HPDE6-E6E7 (cell line): Measurements from ENCODE around the gene CELA3A.

Experiments used
- DNase-seq: peaks from one replicate; pipeline ENCODE4 v3.0.0; 2011; ENCODE audit warnings: missing footprints; ENCODE audit errors: extremely low spot score

The CELA3A gene

GRCh38 chr1:22050330-22050729 lies 48.9 kb downstream of the CELA3A start:
- no peak for DNase-seq

GRCh38 chr1:22051607-22052114 lies 50.2 kb downstream of the CELA3A start:
- no peak for DNase-seq

- DNase-seq, result peak; percentile 87
Observed at GRCh38 chr1:22052115-22053016, 50.9 kb downstream of the CELA3A start, which contains the start of gene CDC42. Gene CDC42 (plus strand): TSS chr1:22052709. CDS start chr1:22078479, 25,770 bp downstream.

GRCh38 chr1:22053017-22053860 lies 51.8 kb downstream of the CELA3A start:
- peak; percentile 32 for DNase-seq

GRCh38 chr1:22053861-22054770 lies 52.7 kb downstream of the CELA3A start:
- no peak for DNase-seq

GRCh38 chr1:22055463-22055862 lies 54.0 kb downstream of the CELA3A start:
- DNase-seq, result no peak

GRCh38 chr1:22056043-22056442 lies 54.6 kb downstream of the CELA3A start:
- no peak for DNase-seq

- no peak for DNase-seq
Observed at GRCh38 chr1:22056936-22057335, 55.5 kb downstream of the CELA3A start.

GRCh38 chr1:22057861-22058260 lies 56.4 kb downstream of the CELA3A start:
- DNase-seq, result no peak
